ENCODE data around the gene STK26. TPM values are rescaled to one million over a fixed set of nuclear protein-coding genes. Genes with fewer than 3 reads are reported as not detected.

Gene STK26
- total and polyA plus RNA-seq, 2 experiments from 2014 or later = 65.2 to 110 TPM

DNA sequence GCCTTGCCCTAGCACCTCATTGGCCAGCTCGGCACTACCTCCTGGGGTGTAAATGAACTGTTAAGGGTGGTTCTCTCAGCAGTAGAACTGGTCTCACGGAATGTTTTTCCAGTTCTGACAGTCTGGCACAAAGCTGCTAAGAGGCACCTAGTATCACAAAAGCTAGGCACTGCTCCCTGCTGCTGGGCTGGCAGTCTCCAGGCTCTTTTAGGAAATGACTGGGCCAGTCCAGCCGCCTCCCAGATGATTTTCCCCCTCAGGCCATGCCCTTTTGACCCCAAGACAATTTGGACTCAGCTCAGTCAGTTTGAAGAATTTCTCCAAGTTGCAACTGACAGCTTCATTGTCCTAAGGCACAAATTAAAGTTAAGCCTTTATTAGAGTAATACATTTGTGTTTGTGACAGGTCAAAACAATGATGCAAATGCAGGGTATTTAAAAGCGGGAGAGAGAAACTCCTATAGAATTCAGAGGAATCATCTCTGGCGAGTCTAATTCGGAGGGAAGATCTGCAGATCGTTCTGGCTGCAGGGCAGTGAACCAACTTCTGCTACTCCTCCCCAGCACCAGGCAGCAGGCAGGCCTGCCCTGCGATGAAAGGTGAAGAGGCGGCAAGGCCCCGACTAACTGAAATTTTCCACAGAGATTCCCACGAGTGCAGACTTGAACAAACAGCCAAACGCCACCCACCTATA lies 96.9 kb downstream of the STK26 start:
- no peak overlapping the region for H3K4me2 ChIP-seq
- H3K27me3 ChIP-seq (ENCODE audit: insufficient read depth) = no peaks in the 10 kb centered on the region
- H2AFZ ChIP-seq = no peak overlapping the region
- no peak overlapping the region for H3K27ac ChIP-seq (ENCODE audit: low read depth)
- H3K79me2 ChIP-seq (replicated peaks; ENCODE audit: insufficient read depth) = no peaks in the 10 kb centered on the region
- no peaks in the 10 kb centered on the region for H3K27me3 Mint-ChIP-seq (ENCODE audit: insufficient read depth, low read depth, poor library complexity)
- TF ChIP-seq STAT1 (IDR thresholded peaks at IDR 0.05; ENCODE audit: unreplicated experiment) = no peak
- TF ChIP-seq, protein P1, sequence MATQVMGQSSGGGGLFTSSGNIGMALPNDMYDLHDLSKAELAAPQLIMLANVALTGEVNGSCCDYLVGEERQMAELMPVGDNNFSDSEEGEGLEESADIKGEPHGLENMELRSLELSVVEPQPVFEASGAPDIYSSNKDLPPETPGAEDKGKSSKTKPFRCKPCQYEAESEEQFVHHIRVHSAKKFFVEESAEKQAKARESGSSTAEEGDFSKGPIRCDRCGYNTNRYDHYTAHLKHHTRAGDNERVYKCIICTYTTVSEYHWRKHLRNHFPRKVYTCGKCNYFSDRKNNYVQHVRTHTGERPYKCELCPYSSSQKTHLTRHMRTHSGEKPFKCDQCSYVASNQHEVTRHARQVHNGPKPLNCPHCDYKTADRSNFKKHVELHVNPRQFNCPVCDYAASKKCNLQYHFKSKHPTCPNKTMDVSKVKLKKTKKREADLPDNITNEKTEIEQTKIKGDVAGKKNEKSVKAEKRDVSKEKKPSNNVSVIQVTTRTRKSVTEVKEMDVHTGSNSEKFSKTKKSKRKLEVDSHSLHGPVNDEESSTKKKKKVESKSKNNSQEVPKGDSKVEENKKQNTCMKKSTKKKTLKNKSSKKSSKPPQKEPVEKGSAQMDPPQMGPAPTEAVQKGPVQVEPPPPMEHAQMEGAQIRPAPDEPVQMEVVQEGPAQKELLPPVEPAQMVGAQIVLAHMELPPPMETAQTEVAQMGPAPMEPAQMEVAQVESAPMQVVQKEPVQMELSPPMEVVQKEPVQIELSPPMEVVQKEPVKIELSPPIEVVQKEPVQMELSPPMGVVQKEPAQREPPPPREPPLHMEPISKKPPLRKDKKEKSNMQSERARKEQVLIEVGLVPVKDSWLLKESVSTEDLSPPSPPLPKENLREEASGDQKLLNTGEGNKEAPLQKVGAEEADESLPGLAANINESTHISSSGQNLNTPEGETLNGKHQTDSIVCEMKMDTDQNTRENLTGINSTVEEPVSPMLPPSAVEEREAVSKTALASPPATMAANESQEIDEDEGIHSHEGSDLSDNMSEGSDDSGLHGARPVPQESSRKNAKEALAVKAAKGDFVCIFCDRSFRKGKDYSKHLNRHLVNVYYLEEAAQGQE (IDR thresholded peaks at IDR 0.05; ENCODE audit: unreplicated experiment) = no peak
- TF ChIP-seq ZNF331 (CRISPR knock-in tag; IDR thresholded peaks at IDR 0.05; ENCODE audit: low read depth) = no peak
- no peak for TF ChIP-seq EZH2phosphoT487 (IDR thresholded peaks at IDR 0.05; ENCODE audit: unreplicated experiment)
- TF ChIP-seq ZNF114 (CRISPR knock-in tag; IDR thresholded peaks at IDR 0.05) = no peak
- no peaks in the 10 kb centered on the region for H3K36me3 Mint-ChIP-seq (ENCODE audit: low read depth)
- H3K9me3 Mint-ChIP-seq = no peaks in the 10 kb centered on the region
- no peak overlapping the region for H3K27ac Mint-ChIP-seq
- H3K36me3 ChIP-seq (ENCODE audit: insufficient read depth) = no peaks in the 10 kb centered on the region
- H4K20me1 ChIP-seq (replicated peaks; ENCODE audit: insufficient read depth) = no peaks in the 10 kb centered on the region
- peak; percentile 35; the same call in 1 of the 3 replicates for ATAC-seq
- H3K9me2 ChIP-seq (ENCODE audit: insufficient read depth) = no peaks in the 10 kb centered on the region
- no peak for DNase-seq (ENCODE audit: low spot score)
- H3K4me3 ChIP-seq = no peak overlapping the region
- H3K4me3 Mint-ChIP-seq = no peak overlapping the region
- H3F3A ChIP-seq (replicated peaks; ENCODE audit: low read depth) = no peaks in the 10 kb centered on the region
- no peaks in the 10 kb centered on the region for H3K4me1 ChIP-seq (ENCODE audit: insufficient read depth)
- H3K4me1 Mint-ChIP-seq = peaks cover 17% of the 10 kb centered on the region; the same call in 2 of the 3 replicates

DNA sequence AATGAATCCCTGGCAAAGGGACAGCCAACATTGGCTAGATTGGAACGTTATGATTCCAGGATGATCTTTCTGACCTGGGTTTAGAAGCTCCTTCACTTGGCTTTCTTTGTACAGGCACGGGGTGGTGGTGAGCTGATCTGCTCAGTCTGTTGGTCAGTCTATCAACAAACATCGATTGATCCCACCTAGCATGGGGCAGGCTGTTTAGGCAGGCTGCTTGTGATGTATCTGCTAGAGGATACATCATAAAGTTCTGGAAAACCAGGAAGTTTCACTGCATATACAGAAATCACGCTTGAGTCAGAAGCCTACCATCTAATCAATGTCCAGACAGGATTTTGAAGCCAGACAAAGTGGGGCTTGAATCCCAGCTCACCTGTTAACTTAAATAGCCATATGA lies 97.8 kb downstream of the STK26 start:
- Histone ChIP-seq H3K27me3 (ENCODE audit: insufficient read depth) (no peaks in the 10 kb centered on the region), H4K20me1 (replicated peaks; ENCODE audit: insufficient read depth) (no peaks in the 10 kb centered on the region), H3K36me3 (ENCODE audit: insufficient read depth) (no peaks in the 10 kb centered on the region), H3K27ac (ENCODE audit: low read depth) (no peak overlapping the region), H3K4me2 (no peak overlapping the region), H3K79me2 (replicated peaks; ENCODE audit: insufficient read depth) (no peaks in the 10 kb centered on the region), H3K4me3 (no peak overlapping the region), H3K9me2 (ENCODE audit: insufficient read depth) (no peaks in the 10 kb centered on the region), H2AFZ (no peak overlapping the region), H3K4me1 (ENCODE audit: insufficient read depth) (no peaks in the 10 kb centered on the region), H3F3A (replicated peaks; ENCODE audit: low read depth) (no peaks in the 10 kb centered on the region)
- no peaks in the 10 kb centered on the region for H3K9me3 Mint-ChIP-seq
- no peak overlapping the region for H3K27ac Mint-ChIP-seq
- no peak for DNase-seq (ENCODE audit: low spot score)
- H3K36me3 Mint-ChIP-seq (ENCODE audit: low read depth) = no peaks in the 10 kb centered on the region
- ATAC-seq = no peak
- H3K4me1 Mint-ChIP-seq = peaks cover 17% of the 10 kb centered on the region; the same call in 2 of the 3 replicates
- H3K4me3 Mint-ChIP-seq = no peak overlapping the region
- no peaks in the 10 kb centered on the region for H3K27me3 Mint-ChIP-seq (ENCODE audit: insufficient read depth, low read depth, poor library complexity)
- TF ChIP-seq, protein P2, sequence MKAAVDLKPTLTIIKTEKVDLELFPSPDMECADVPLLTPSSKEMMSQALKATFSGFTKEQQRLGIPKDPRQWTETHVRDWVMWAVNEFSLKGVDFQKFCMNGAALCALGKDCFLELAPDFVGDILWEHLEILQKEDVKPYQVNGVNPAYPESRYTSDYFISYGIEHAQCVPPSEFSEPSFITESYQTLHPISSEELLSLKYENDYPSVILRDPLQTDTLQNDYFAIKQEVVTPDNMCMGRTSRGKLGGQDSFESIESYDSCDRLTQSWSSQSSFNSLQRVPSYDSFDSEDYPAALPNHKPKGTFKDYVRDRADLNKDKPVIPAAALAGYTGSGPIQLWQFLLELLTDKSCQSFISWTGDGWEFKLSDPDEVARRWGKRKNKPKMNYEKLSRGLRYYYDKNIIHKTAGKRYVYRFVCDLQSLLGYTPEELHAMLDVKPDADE (IDR thresholded peaks at IDR 0.05) = no peak
- TF ChIP-seq JUNB (IDR thresholded peaks at IDR 0.05; ENCODE audit: unreplicated experiment) = no peak
- TF ChIP-seq, protein P3, sequence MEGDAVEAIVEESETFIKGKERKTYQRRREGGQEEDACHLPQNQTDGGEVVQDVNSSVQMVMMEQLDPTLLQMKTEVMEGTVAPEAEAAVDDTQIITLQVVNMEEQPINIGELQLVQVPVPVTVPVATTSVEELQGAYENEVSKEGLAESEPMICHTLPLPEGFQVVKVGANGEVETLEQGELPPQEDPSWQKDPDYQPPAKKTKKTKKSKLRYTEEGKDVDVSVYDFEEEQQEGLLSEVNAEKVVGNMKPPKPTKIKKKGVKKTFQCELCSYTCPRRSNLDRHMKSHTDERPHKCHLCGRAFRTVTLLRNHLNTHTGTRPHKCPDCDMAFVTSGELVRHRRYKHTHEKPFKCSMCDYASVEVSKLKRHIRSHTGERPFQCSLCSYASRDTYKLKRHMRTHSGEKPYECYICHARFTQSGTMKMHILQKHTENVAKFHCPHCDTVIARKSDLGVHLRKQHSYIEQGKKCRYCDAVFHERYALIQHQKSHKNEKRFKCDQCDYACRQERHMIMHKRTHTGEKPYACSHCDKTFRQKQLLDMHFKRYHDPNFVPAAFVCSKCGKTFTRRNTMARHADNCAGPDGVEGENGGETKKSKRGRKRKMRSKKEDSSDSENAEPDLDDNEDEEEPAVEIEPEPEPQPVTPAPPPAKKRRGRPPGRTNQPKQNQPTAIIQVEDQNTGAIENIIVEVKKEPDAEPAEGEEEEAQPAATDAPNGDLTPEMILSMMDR (conservative IDR thresholded peaks at IDR 0.05; ENCODE audit: low read depth in 2 of 2) = no peak
- TF ChIP-seq ZNF331 (CRISPR knock-in tag; IDR thresholded peaks at IDR 0.05; ENCODE audit: low read depth) = no peak
- TF ChIP-seq CREB1 (CRISPR knock-in tag; IDR thresholded peaks at IDR 0.05; ENCODE audit: low read depth) = no peak
- TF ChIP-seq, protein P1 (IDR thresholded peaks at IDR 0.05; ENCODE audit: unreplicated experiment) = no peak
- no peak for TF ChIP-seq STAT1 (IDR thresholded peaks at IDR 0.05; ENCODE audit: unreplicated experiment)
- no peak for TF ChIP-seq POLR2AphosphoS5 (IDR thresholded peaks at IDR 0.05; ENCODE audit: low read depth)
- no peak for TF ChIP-seq ZNF114 (CRISPR knock-in tag; IDR thresholded peaks at IDR 0.05)
- TF ChIP-seq NANOG (IDR thresholded peaks at IDR 0.05; ENCODE audit: borderline replicate concordance) = no peak
- TF ChIP-seq EZH2phosphoT487 (IDR thresholded peaks at IDR 0.05; ENCODE audit: unreplicated experiment) = no peak

Data from GM23338 (cell line).